ENCODE results near the gene EHBP1.

EHBP1 gene

GRCh38 chr2:63055226-63056106 lies 350.0 kb downstream of the EHBP1 start:
- peaks cover 65% of the 10 kb centered on the region for H3K4me1 Mint-ChIP-seq (ENCODE audit: low read depth)
- peak overlapping the region; percentile 53 for H3K4me3 Mint-ChIP-seq
- peaks cover 4% of the 10 kb centered on the region for H3K36me3 Mint-ChIP-seq (ENCODE audit: low read depth)
- H3K27me3 Mint-ChIP-seq, result peaks cover 82% of the 10 kb centered on the region
- H3K27ac Mint-ChIP-seq, result no peak overlapping the region
- peaks cover 4% of the 10 kb centered on the region for H3K9me3 Mint-ChIP-seq

GRCh38 chr2:63056107-63057050 lies 350.9 kb downstream of the EHBP1 start:
- H3K9me3 Mint-ChIP-seq, result peaks cover 4% of the 10 kb centered on the region
- H3K27me3 Mint-ChIP-seq, result peaks cover 84% of the 10 kb centered on the region
- H3K36me3 Mint-ChIP-seq (ENCODE audit: low read depth), result peaks cover 4% of the 10 kb centered on the region
- H3K4me1 Mint-ChIP-seq (ENCODE audit: low read depth), result peaks cover 59% of the 10 kb centered on the region
- no peak overlapping the region for H3K27ac Mint-ChIP-seq
- peak overlapping the region; percentile 53 for H3K4me3 Mint-ChIP-seq

GRCh38 chr2:63057249-63058143 lies 352.0 kb downstream of the EHBP1 start:
- peaks cover 88% of the 10 kb centered on the region for H3K27me3 Mint-ChIP-seq

GRCh38 chr2:63058144-63058920 lies 352.8 kb downstream of the EHBP1 start:
- Mint-ChIP-seq H3K27me3 (peaks cover 86% of the 10 kb centered on the region), H3K27ac (no peak overlapping the region), H3K4me3 (peak overlapping the region; percentile 63), H3K36me3 (ENCODE audit: low read depth) (peaks cover 4% of the 10 kb centered on the region), H3K4me1 (ENCODE audit: low read depth) (peaks cover 56% of the 10 kb centered on the region), H3K9me3 (peaks cover 4% of the 10 kb centered on the region)

More at GRCh38 chr2:63057249-63058143, 352.0 kb downstream of the EHBP1 start:
- peak overlapping the region; percentile 45 for H3K27ac Mint-ChIP-seq
- H3K4me3 Mint-ChIP-seq, result peak overlapping the region; percentile 63
- peaks cover 4% of the 10 kb centered on the region for H3K9me3 Mint-ChIP-seq
- peaks cover 4% of the 10 kb centered on the region for H3K36me3 Mint-ChIP-seq (ENCODE audit: low read depth)
- peaks cover 59% of the 10 kb centered on the region for H3K4me1 Mint-ChIP-seq (ENCODE audit: low read depth)

- H3K4me3 Mint-ChIP-seq, result peak overlapping the region; percentile 63
- H3K36me3 Mint-ChIP-seq (ENCODE audit: low read depth), result peaks cover 4% of the 10 kb centered on the region
- peaks cover 86% of the 10 kb centered on the region for H3K27me3 Mint-ChIP-seq
- no peak overlapping the region for H3K27ac Mint-ChIP-seq
- H3K9me3 Mint-ChIP-seq, result peaks cover 4% of the 10 kb centered on the region
- peaks cover 47% of the 10 kb centered on the region for H3K4me1 Mint-ChIP-seq (ENCODE audit: low read depth)
These were observed 353.6 kb downstream of the EHBP1 start for GRCh38 chr2:63058921-63059792.

GRCh38 chr2:63059793-63060471 lies 354.4 kb downstream of the EHBP1 start:
- peaks cover 40% of the 10 kb centered on the region for H3K4me1 Mint-ChIP-seq (ENCODE audit: low read depth)

GRCh38 chr2:63060472-63060991 lies 355.0 kb downstream of the EHBP1 start:
- Mint-ChIP-seq H3K9me3 (peaks cover 4% of the 10 kb centered on the region), H3K27me3 (peaks cover 83% of the 10 kb centered on the region), H3K27ac (no peak overlapping the region), H3K4me3 (no peak overlapping the region), H3K36me3 (ENCODE audit: low read depth) (peaks cover 4% of the 10 kb centered on the region), H3K4me1 (ENCODE audit: low read depth) (peaks cover 36% of the 10 kb centered on the region)

More at GRCh38 chr2:63059793-63060471, 354.4 kb downstream of the EHBP1 start:
- peaks cover 85% of the 10 kb centered on the region for H3K27me3 Mint-ChIP-seq
- H3K9me3 Mint-ChIP-seq, result peaks cover 4% of the 10 kb centered on the region
- H3K36me3 Mint-ChIP-seq (ENCODE audit: low read depth), result peaks cover 4% of the 10 kb centered on the region
- H3K27ac Mint-ChIP-seq, result no peak overlapping the region
- peak overlapping the region; percentile 66 for H3K4me3 Mint-ChIP-seq

- no peak overlapping the region for H3K4me3 Mint-ChIP-seq
- peaks cover 4% of the 10 kb centered on the region for H3K9me3 Mint-ChIP-seq
- peaks cover 76% of the 10 kb centered on the region for H3K27me3 Mint-ChIP-seq
- peaks cover 5% of the 10 kb centered on the region for H3K4me1 Mint-ChIP-seq (ENCODE audit: low read depth)
- no peak overlapping the region for H3K27ac Mint-ChIP-seq
- H3K36me3 Mint-ChIP-seq (ENCODE audit: low read depth), result peaks cover 4% of the 10 kb centered on the region
These were observed 358.7 kb downstream of the EHBP1 start for GRCh38 chr2:63064197-63064596.

GRCh38 chr2:63064661-63065060 lies 359.1 kb downstream of the EHBP1 start:
- Mint-ChIP-seq H3K9me3 (peaks cover 4% of the 10 kb centered on the region), H3K4me1 (ENCODE audit: low read depth) (peaks cover 5% of the 10 kb centered on the region), H3K27ac (no peak overlapping the region), H3K36me3 (ENCODE audit: low read depth) (peaks cover 4% of the 10 kb centered on the region), H3K4me3 (no peak overlapping the region), H3K27me3 (peaks cover 76% of the 10 kb centered on the region)

- Mint-ChIP-seq H3K27me3 (peaks cover 61% of the 10 kb centered on the region), H3K4me1 (ENCODE audit: low read depth) (no peaks in the 10 kb centered on the region), H3K36me3 (ENCODE audit: low read depth) (no peaks in the 10 kb centered on the region), H3K27ac (no peak overlapping the region), H3K9me3 (no peaks in the 10 kb centered on the region), H3K4me3 (no peak overlapping the region)
These were observed 360.8 kb downstream of the EHBP1 start for GRCh38 chr2:63066265-63066664.

- Mint-ChIP-seq H3K27ac (no peak overlapping the region), H3K27me3 (peaks cover 57% of the 10 kb centered on the region), H3K36me3 (ENCODE audit: low read depth) (no peaks in the 10 kb centered on the region), H3K4me1 (ENCODE audit: low read depth) (no peaks in the 10 kb centered on the region), H3K4me3 (no peak overlapping the region), H3K9me3 (no peaks in the 10 kb centered on the region)
These were observed 361.3 kb downstream of the EHBP1 start for GRCh38 chr2:63066838-63067237.

- H3K4me1 Mint-ChIP-seq (ENCODE audit: low read depth), result no peaks in the 10 kb centered on the region
- H3K4me3 Mint-ChIP-seq, result no peak overlapping the region
- H3K27me3 Mint-ChIP-seq, result peaks cover 30% of the 10 kb centered on the region
- H3K27ac Mint-ChIP-seq, result no peak overlapping the region
- no peaks in the 10 kb centered on the region for H3K36me3 Mint-ChIP-seq (ENCODE audit: low read depth)
- H3K9me3 Mint-ChIP-seq, result no peaks in the 10 kb centered on the region
These were observed 366.2 kb downstream of the EHBP1 start for GRCh38 chr2:63071664-63072063.

Measured in stimulated activated naive CD8-positive, alpha-beta T cell treated with anti-CD3 and anti-CD28 coated beads, Interleukin-15, Interleukin-2, amounts not matched to agents 100 ng/mL and 50 ng/mL, for 24 hours (primary cell).